GM12801 (cell line): ENCODE measurements around the gene MRC2.

Source experiments
- TF ChIP-seq, protein P1 (sequence below): IDR thresholded peaks from one replicate; pipeline ENCODE4 v1.5.1; 2011; ENCODE audit warnings: control low read depth; ENCODE audit not compliant: insufficient read length; ENCODE audit errors: extremely low read depth

The MRC2 gene

GRCh38 chr17:62625870-62626200 lies 1.6 kb upstream of the MRC2 start:
- TF ChIP-seq, protein P1, sequence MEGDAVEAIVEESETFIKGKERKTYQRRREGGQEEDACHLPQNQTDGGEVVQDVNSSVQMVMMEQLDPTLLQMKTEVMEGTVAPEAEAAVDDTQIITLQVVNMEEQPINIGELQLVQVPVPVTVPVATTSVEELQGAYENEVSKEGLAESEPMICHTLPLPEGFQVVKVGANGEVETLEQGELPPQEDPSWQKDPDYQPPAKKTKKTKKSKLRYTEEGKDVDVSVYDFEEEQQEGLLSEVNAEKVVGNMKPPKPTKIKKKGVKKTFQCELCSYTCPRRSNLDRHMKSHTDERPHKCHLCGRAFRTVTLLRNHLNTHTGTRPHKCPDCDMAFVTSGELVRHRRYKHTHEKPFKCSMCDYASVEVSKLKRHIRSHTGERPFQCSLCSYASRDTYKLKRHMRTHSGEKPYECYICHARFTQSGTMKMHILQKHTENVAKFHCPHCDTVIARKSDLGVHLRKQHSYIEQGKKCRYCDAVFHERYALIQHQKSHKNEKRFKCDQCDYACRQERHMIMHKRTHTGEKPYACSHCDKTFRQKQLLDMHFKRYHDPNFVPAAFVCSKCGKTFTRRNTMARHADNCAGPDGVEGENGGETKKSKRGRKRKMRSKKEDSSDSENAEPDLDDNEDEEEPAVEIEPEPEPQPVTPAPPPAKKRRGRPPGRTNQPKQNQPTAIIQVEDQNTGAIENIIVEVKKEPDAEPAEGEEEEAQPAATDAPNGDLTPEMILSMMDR, result no peak

- TF ChIP-seq, protein P1, result no peak
Observed at GRCh38 chr17:62626719-62627218, 701 bp upstream of the MRC2 start.

- TF ChIP-seq, protein P1, result no peak
Observed at GRCh38 chr17:62627904-62628633, 599 bp downstream of the MRC2 start.

DNA sequence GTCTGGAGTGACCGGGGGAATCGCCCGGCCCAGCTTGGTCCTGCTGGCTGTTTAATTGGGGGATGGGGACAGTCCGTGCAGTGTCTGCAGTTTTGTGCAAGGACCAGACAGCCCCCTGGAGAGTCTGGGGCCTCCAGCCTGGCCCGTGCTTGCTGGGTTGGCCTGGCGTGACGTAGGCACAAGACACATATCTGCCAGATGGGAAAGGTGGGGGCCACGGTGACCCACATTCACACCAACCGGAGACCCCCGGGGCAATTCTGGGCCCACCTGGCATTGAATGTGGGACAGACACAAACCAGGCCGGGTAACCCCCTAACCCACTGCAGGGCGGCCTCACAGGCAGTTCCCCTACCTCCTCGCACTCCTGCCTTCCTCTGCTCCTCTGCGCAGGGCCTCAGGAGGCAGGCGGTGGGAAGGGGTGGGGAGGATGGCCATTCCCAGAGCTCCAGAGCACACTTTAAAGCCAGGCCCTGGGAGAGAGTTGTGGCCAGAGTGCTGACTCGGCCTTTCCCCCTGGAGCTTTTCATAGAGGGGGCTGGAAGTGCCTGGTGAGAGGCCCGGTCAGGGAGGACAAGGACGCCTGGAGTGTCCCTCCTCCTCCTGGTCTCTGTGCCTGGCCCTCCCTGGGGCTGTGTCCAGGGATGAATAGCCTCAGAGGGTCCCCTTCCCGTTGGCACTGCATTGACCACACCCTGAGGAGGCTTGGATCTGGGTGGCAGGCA lies 1.5 kb downstream of the MRC2 start:
- TF ChIP-seq, protein P1, result no peak

- TF ChIP-seq, protein P1, result no peak
Observed at GRCh38 chr17:62629556-62630364, 2.3 kb downstream of the MRC2 start.

DNA sequence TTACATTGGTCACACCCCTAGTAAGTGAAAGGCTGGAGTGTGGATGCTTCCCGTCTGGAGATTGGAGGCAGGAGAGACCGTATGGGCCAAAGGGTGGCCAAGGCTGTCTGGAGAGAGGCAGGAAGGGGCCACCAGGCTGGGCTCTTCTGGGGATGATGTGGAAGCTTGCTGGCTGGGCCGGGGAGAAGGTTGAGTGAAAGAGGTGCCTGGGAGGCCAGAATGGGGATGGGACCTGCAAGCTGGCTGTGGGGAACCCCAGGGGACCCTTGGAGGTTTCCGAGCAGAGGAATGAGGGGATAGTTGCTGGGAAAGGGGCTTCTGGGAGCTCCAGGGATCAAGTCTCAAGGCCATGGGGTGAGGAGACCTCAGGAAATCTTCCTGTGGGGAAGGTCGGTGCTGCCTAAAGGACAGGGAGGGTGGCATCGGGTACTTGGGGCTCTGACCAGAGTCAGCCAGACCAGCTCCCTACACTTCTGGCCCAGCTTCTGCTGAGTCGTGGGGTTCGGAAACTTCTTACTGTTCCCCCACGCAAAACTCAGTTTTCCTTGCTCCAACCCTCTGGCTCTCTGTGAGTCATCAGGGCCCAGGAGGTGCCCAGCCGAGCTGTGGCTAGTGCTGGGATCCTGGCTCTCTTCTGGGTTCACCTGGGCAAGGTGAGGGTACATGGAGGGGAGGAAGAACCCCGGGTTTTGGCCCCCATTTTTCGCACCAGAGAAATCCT lies 3.1 kb downstream of the MRC2 start:
- TF ChIP-seq, protein P1, result no peak
